ENCODE data around the gene GDPD4.

The GDPD4 gene

GRCh38 chr11:77211594-77212251 lies 89.8 kb downstream of the GDPD4 start:
- no peak for TF ChIP-seq CTCF (IDR thresholded peaks at IDR 0.05; ENCODE audit: control extremely low read depth, extremely low read depth, low read depth, missing control alignments)
- POLR2A ChIA-PET, result no interaction called here
- DNase-seq (ENCODE audit: extremely low spot score), result no peak
- CTCF ChIA-PET, result interaction anchor here (0.7 to 2.0 kb wide), 4 partner anchors 9 to 84 kb away, joined by 3 to 5 read pairs (median 4); partner anchors contain the start of gene MYO7A

- ChIA-PET POLR2A (no interaction called here), CTCF (interaction anchor here (0.7 to 2.0 kb wide), 3 partner anchors 10 to 67 kb away, joined by 3 to 5 read pairs (median 4); no protein-coding TSS in a partner anchor)
- no peak for TF ChIP-seq CTCF (IDR thresholded peaks at IDR 0.05; ENCODE audit: control extremely low read depth, extremely low read depth, low read depth, missing control alignments)
- no peak for DNase-seq (ENCODE audit: extremely low spot score)
Measured at GRCh38 chr11:77211040-77211451, 90.4 kb downstream of the GDPD4 start.

GRCh38 chr11:77209663-77210062 lies 91.8 kb downstream of the GDPD4 start:
- DNase-seq (ENCODE audit: extremely low spot score), result no peak
- ChIA-PET CTCF (no interaction called here), POLR2A (no interaction called here)
- TF ChIP-seq CTCF (IDR thresholded peaks at IDR 0.05; ENCODE audit: control extremely low read depth, extremely low read depth, low read depth, missing control alignments), result no peak

GRCh38 chr11:77208535-77208934 lies 93.0 kb downstream of the GDPD4 start:
- TF ChIP-seq CTCF (IDR thresholded peaks at IDR 0.05; ENCODE audit: control extremely low read depth, extremely low read depth, low read depth, missing control alignments), result no peak
- ChIA-PET POLR2A (no interaction called here), CTCF (interaction anchor here (1.5 kb wide), 1 partner anchor 23 kb away, joined by 4 read pairs; no protein-coding TSS in a partner anchor)
- DNase-seq (ENCODE audit: extremely low spot score), result no peak

GRCh38 chr11:77207618-77208313 lies 93.7 kb downstream of the GDPD4 start:
- no peak for DNase-seq (ENCODE audit: extremely low spot score)
- ChIA-PET POLR2A (no interaction called here), CTCF (interaction anchor here (1.5 kb wide), 1 partner anchor 23 kb away, joined by 4 read pairs; no protein-coding TSS in a partner anchor)
- no peak for TF ChIP-seq CTCF (IDR thresholded peaks at IDR 0.05; ENCODE audit: control extremely low read depth, extremely low read depth, low read depth, missing control alignments)

- no peak for DNase-seq (ENCODE audit: extremely low spot score)
- CTCF ChIA-PET, result no interaction called here
Measured at GRCh38 chr11:77207019-77207485, 94.4 kb downstream of the GDPD4 start.

More at GRCh38 chr11:77207019-77207485, 94.4 kb downstream of the GDPD4 start:
- POLR2A ChIA-PET, result no interaction called here
- no peak for TF ChIP-seq CTCF (IDR thresholded peaks at IDR 0.05; ENCODE audit: control extremely low read depth, extremely low read depth, low read depth, missing control alignments)

All from GM10248 (cell line).